ENCODE data around the gene FMNL1. TPM values are rescaled to one million over a fixed set of nuclear protein-coding genes. Genes with fewer than 3 reads are reported as not detected.

The FMNL1 gene
- total RNA-seq, 1 donor from 2014 or later: 2.4 TPM

DNA sequence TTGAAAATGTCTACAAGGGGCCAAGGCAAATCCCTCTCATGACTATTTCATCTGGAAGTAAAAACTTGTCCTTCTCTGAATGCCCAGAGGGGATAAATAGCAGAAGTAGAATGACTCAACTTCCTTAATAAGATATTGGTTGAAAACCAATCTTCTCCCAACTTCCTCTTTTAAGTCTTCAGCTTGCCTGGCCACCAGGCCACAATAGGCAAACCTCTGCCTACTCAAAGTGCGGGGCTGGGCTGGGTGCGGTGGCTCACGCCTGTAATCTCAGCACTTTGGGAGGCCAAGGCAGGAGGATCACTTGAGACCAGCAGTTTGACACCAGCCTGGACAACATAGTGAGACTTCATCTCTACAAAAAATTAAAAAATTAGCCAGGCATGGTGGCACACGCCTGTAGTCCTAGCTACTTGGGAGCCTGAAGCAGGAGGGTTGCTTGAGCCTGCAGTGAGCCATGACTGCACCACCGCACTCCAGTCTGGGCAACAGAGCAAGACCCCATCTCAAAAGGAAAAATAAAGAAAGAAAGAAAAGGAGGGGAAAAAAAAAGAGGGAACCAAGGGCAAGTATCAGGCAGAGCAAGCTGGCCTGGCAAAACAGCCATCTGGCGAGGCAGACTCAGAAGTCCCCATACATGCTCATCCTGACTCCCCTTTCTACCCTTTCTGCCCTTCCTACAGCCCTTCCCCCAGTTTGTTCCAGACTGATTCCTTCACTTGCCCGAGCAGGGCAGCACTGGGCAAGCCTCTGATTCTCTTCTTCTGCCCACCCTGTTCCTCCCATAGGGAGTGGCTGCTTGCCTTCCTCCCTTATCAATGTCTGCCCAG, 74.5 kb downstream of the FMNL1 start:
- Histone ChIP-seq H3K4me1 (no peaks in the 10 kb centered on the region), H3K4me2 (no peak overlapping the region), H3F3A (ENCODE audit: low read depth) (no peaks in the 10 kb centered on the region), H3K36me3 (no peaks in the 10 kb centered on the region), H2AFZ (replicated peaks) (no peak overlapping the region), H3K27ac (no peak overlapping the region), H3K79me2 (ENCODE audit: low read depth) (peaks cover 13% of the 10 kb centered on the region), H3K9me3 (ENCODE audit: low read depth) (no peaks in the 10 kb centered on the region), H4K20me1 (ENCODE audit: low read depth) (peaks cover 36% of the 10 kb centered on the region), H3K9ac (no peak overlapping the region), H3K27me3 (no peaks in the 10 kb centered on the region), H3K4me3 (no peak overlapping the region)
- Mint-ChIP-seq H3K27ac (no peak overlapping the region), H3K27me3 (ENCODE audit: insufficient read depth, low read depth) (no peaks in the 10 kb centered on the region), H3K4me3 (no peak overlapping the region), H3K36me3 (no peaks in the 10 kb centered on the region), H3K4me1 (peaks cover 43% of the 10 kb centered on the region), H3K9me3 (no peaks in the 10 kb centered on the region)
- TF ChIP-seq, protein P1, sequence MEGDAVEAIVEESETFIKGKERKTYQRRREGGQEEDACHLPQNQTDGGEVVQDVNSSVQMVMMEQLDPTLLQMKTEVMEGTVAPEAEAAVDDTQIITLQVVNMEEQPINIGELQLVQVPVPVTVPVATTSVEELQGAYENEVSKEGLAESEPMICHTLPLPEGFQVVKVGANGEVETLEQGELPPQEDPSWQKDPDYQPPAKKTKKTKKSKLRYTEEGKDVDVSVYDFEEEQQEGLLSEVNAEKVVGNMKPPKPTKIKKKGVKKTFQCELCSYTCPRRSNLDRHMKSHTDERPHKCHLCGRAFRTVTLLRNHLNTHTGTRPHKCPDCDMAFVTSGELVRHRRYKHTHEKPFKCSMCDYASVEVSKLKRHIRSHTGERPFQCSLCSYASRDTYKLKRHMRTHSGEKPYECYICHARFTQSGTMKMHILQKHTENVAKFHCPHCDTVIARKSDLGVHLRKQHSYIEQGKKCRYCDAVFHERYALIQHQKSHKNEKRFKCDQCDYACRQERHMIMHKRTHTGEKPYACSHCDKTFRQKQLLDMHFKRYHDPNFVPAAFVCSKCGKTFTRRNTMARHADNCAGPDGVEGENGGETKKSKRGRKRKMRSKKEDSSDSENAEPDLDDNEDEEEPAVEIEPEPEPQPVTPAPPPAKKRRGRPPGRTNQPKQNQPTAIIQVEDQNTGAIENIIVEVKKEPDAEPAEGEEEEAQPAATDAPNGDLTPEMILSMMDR (IDR thresholded peaks at IDR 0.05): no peak
- TF ChIP-seq EZH2 (IDR thresholded peaks at IDR 0.05) (no peak), EZH2phosphoT487 (IDR thresholded peaks at IDR 0.05) (no peak)
- DNase-seq (ENCODE audit: low spot score): no peak

DNA sequence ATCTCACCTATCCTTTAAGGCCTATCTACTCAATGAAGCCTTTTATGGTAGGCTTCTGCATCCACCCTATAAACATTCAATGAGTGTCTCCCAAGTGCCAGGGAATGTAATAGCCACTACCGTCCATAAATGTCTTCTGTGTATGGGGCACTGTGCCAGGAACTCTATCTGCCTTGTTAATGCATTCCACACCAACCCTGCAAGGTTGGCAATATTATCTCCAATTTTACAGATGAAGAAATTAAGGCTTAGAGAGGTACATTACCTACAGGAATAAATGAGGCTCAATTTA, 75.1 kb downstream of the FMNL1 start:
- Histone ChIP-seq H3K4me2 (no peak overlapping the region), H3K4me1 (no peaks in the 10 kb centered on the region), H3K79me2 (ENCODE audit: low read depth) (peaks cover 13% of the 10 kb centered on the region), H3K27me3 (no peaks in the 10 kb centered on the region), H3K9me3 (ENCODE audit: low read depth) (no peaks in the 10 kb centered on the region), H3K4me3 (no peak overlapping the region), H3F3A (ENCODE audit: low read depth) (no peaks in the 10 kb centered on the region), H3K9ac (no peak overlapping the region), H2AFZ (replicated peaks) (no peak overlapping the region), H3K36me3 (no peaks in the 10 kb centered on the region), H3K27ac (no peak overlapping the region), H4K20me1 (ENCODE audit: low read depth) (peaks cover 32% of the 10 kb centered on the region)
- no peaks in the 10 kb centered on the region for H3K27me3 Mint-ChIP-seq (ENCODE audit: insufficient read depth, low read depth)
- no peak for TF ChIP-seq EZH2 (IDR thresholded peaks at IDR 0.05)
- TF ChIP-seq, protein P1 (IDR thresholded peaks at IDR 0.05): no peak
- TF ChIP-seq EZH2phosphoT487 (IDR thresholded peaks at IDR 0.05): no peak
- H3K4me1 Mint-ChIP-seq: peaks cover 42% of the 10 kb centered on the region
- H3K36me3 Mint-ChIP-seq: no peaks in the 10 kb centered on the region
- no peak overlapping the region for H3K4me3 Mint-ChIP-seq
- no peaks in the 10 kb centered on the region for H3K9me3 Mint-ChIP-seq
- DNase-seq (ENCODE audit: low spot score): no peak
- H3K27ac Mint-ChIP-seq: no peak overlapping the region

Other genes starting within 250 kb of the FMNL1 start
- 31.4 and 91.5 TPM in 2 replicates for gene DCAKD, start 170.3 kb upstream of the FMNL1 start, total RNA-seq (ENCODE audit: low replicate concordance)
- 95.0 and 101 TPM in 2 replicates for gene NMT1, start 160.6 kb upstream of the FMNL1 start, total RNA-seq (ENCODE audit: low replicate concordance)
- gene PLCD3, start 89.4 kb upstream of the FMNL1 start, total RNA-seq (ENCODE audit: low replicate concordance): 16.0 and 31.4 TPM in 2 replicates
- gene ACBD4, start 86.2 kb upstream of the FMNL1 start, total RNA-seq (ENCODE audit: low replicate concordance): 6.8 and 17.3 TPM in 2 replicates
- 10.2 and 14.3 TPM in 2 replicates for gene HEXIM1, start 73.4 kb upstream of the FMNL1 start, total RNA-seq (ENCODE audit: low replicate concordance)
- 4.6 and 9.1 TPM in 2 replicates for gene HEXIM2, start 60.0 kb upstream of the FMNL1 start, total RNA-seq (ENCODE audit: low replicate concordance)
- gene SPATA32, start 40.2 kb downstream of the FMNL1 start, total RNA-seq (ENCODE audit: low replicate concordance): not detected in 2 replicates
- 0.34 and 2.7 TPM in 2 replicates for gene MAP3K14, start 95.1 kb downstream of the FMNL1 start, total RNA-seq (ENCODE audit: low replicate concordance)
- 1.0 and 3.0 TPM in 2 replicates for gene ARHGAP27, start 211.0 kb downstream of the FMNL1 start, total RNA-seq (ENCODE audit: low replicate concordance)

Measured in neural progenitor cell (in vitro differentiated cells).